Measurements from ENCODE around the gene STK10.

GRCh38 chr5:172167895-172168294 is 20.1 kb downstream of the STK10 start:
- TF ChIP-seq, protein P1, sequence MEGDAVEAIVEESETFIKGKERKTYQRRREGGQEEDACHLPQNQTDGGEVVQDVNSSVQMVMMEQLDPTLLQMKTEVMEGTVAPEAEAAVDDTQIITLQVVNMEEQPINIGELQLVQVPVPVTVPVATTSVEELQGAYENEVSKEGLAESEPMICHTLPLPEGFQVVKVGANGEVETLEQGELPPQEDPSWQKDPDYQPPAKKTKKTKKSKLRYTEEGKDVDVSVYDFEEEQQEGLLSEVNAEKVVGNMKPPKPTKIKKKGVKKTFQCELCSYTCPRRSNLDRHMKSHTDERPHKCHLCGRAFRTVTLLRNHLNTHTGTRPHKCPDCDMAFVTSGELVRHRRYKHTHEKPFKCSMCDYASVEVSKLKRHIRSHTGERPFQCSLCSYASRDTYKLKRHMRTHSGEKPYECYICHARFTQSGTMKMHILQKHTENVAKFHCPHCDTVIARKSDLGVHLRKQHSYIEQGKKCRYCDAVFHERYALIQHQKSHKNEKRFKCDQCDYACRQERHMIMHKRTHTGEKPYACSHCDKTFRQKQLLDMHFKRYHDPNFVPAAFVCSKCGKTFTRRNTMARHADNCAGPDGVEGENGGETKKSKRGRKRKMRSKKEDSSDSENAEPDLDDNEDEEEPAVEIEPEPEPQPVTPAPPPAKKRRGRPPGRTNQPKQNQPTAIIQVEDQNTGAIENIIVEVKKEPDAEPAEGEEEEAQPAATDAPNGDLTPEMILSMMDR (IDR thresholded peaks at IDR 0.05; ENCODE audit: low read depth, low read length): no peak
- no peak for TF ChIP-seq EZH2phosphoT487 (IDR thresholded peaks at IDR 0.05; ENCODE audit: low read depth)

All from OCI-LY3 (cell line).